ENCODE measurements around the gene AVPR2.

Gene AVPR2

DNA sequence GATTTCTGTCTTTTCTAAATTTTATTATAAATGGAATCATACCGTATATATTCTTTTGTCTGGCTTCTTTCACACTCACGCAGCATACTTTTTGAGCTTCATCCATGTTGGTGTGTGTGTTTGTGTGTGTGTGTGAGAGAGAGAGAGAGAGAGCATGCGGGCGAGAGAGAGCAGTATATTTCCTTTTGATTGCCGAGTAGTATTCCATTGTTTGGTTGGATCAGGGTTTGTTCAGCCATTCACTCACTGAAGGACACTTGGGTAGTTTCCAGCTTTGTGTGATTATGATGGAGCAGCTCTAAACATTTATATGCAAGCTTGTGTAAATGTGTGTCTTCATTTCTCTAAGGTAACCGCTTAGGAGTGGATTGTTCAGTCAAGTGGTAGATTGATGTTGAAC is 15.3 kb upstream of the AVPR2 start:
- peaks cover 11% of the 10 kb centered on the region for H3K27me3 ChIP-seq (ENCODE audit: low read depth, low read length)
- H3K4me3 ChIP-seq (ENCODE audit: low read depth in 1 of 2, low read length in 2 of 2), result no peak overlapping the region
- H3K36me3 ChIP-seq (ENCODE audit: control insufficient read depth in 1 of 2, insufficient read depth in 2 of 2, low read length in 2 of 2), result no peaks in the 10 kb centered on the region
- no peaks in the 10 kb centered on the region for H3K9me3 ChIP-seq (ENCODE audit: control insufficient read depth in 1 of 2, low read length in 2 of 2)
- peaks cover 0 to 3% of the 10 kb centered on the region in 2 donors for H3K4me1 ChIP-seq (ENCODE audit: control insufficient read depth in 1 of 2, insufficient read depth in 2 of 2, low read length in 2 of 2)
- H3K27ac ChIP-seq (ENCODE audit: low read length), result no peak overlapping the region

DNA sequence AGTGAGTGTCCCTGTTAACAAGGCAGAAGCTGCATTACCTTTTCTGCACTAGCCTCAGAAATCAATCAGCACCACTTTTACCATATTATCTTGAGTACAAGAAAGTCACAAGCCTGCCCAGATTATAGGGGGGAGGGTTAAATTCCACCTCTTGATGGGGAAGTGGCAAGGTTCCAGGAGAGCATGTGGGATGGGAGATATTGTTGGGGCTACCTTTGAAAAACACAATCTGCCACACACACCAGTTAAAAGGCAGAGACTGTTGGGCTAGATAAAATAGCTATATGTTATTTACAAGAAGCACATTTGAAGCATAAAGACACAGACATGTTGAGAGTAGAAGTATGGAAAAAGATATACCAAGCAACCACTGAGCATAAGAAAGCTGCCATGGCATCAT is 6.6 kb upstream of the AVPR2 start:
- no peaks in the 10 kb centered on the region for H3K9me3 ChIP-seq (ENCODE audit: control insufficient read depth in 1 of 2, low read length in 2 of 2)
- H3K27me3 ChIP-seq (ENCODE audit: low read depth, low read length), result no peaks in the 10 kb centered on the region
- no peaks in the 10 kb centered on the region for H3K36me3 ChIP-seq (ENCODE audit: control insufficient read depth in 1 of 2, insufficient read depth in 2 of 2, low read length in 2 of 2)
- no peak overlapping the region for H3K4me3 ChIP-seq (ENCODE audit: low read depth in 1 of 2, low read length in 2 of 2)
- H3K4me1 ChIP-seq (ENCODE audit: control insufficient read depth in 1 of 2, insufficient read depth in 2 of 2, low read length in 2 of 2), result peaks cover 0 to 16% of the 10 kb centered on the region in 2 donors
- H3K27ac ChIP-seq (ENCODE audit: low read length), result no peak overlapping the region

DNA sequence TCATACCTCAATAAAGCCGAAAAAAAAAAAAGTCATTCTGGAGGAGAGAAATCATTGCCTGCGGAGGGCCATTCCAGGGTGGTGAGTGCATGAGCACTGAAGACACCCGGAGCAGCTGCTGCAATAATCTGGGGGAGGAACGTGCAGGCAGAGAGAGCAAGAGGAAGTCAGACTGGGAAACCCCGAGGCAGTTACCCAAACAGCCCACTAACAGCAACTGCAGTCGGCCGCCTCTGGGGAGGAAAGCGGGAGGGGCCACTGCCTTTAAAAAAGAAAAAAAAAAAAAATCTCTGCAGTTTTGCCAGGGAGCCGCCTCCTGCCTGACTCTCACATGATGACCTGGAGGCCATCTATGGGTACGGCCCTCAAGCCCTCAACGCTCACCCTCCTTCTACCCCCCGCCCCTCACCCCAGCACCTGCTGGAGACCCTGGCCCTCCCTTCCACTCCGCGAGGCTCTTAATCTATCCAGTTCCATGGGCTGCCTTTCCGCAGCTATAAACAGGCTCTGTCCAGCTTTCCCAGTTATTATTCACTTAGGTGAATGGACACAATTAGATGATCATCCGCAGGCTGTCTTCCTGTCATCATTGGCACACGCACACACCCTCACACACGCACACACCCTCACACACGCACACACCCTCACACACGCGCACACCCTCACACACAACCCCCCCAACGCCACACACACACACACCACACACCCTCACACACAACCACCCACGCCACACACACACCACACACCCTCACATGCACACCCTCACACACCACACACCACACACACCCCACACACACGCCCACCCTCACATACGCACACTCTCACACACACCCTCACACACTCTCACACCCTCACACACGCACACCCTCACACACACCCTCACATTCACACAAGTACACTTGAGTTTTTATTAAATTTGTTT is 3.4 kb upstream of the AVPR2 start:
- H3K9me3 ChIP-seq (ENCODE audit: control insufficient read depth in 1 of 2, low read length in 2 of 2), result no peaks in the 10 kb centered on the region
- no peak overlapping the region for H3K27ac ChIP-seq (ENCODE audit: low read length)
- no peaks in the 10 kb centered on the region for H3K27me3 ChIP-seq (ENCODE audit: low read depth, low read length)
- H3K4me3 ChIP-seq (ENCODE audit: low read depth in 1 of 2, low read length in 2 of 2), result no peak overlapping the region
- no peaks in the 10 kb centered on the region for H3K36me3 ChIP-seq (ENCODE audit: control insufficient read depth in 1 of 2, insufficient read depth in 2 of 2, low read length in 2 of 2)
- H3K4me1 ChIP-seq (ENCODE audit: control insufficient read depth in 1 of 2, insufficient read depth in 2 of 2, low read length in 2 of 2), result peaks cover 0 to 31% of the 10 kb centered on the region in 2 donors

DNA sequence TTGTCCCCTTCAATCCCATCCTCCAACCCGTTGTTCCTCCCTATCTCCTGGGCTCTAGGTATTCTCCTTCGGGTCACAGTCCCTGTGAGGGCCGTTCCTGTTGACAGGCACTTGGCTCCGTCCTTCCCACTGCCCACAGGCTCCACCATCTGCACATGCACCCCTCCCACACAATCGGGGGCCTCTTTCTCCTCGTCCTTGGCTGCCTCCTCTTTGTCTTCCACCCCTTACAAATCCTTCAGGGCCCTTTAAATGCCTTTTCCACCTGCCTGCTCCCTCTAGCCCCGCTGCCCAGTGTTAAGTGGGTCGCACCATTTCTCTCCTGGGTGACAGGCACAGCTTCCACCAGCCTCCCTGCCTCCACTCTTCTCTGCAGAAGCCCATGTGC is 2.7 kb upstream of the AVPR2 start:
- Histone ChIP-seq H3K4me1 (ENCODE audit: control insufficient read depth in 1 of 2, insufficient read depth in 2 of 2, low read length in 2 of 2) (peaks cover 0 to 31% of the 10 kb centered on the region in 2 donors), H3K9me3 (ENCODE audit: control insufficient read depth in 1 of 2, low read length in 2 of 2) (no peaks in the 10 kb centered on the region), H3K27me3 (ENCODE audit: low read depth, low read length) (no peaks in the 10 kb centered on the region), H3K36me3 (ENCODE audit: control insufficient read depth in 1 of 2, insufficient read depth in 2 of 2, low read length in 2 of 2) (no peaks in the 10 kb centered on the region), H3K4me3 (ENCODE audit: low read depth in 1 of 2, low read length in 2 of 2) (no peak overlapping the region), H3K27ac (ENCODE audit: low read length) (no peak overlapping the region)

DNA sequence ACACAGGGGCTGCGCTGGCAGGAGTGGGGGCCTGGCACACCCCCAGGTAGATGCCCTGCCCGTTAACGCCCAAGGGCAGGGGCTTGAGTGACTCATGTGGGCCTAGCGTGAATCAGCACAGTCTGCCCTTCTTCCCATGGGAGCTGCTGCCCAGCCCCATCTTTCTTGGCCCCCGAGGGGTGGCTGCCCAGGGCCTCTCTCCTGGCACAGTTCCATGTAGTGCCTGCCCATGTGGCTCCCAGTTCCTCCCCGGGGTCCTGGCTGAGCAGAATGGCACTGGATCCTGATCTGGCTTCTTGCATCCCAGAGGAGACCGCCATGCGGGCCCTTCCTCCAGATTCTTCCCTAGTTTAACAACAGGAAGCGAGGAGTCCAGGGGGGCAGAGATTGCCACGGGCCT is 2.1 kb upstream of the AVPR2 start:
- Histone ChIP-seq H3K9me3 (ENCODE audit: control insufficient read depth in 1 of 2, low read length in 2 of 2) (no peaks in the 10 kb centered on the region), H3K4me1 (ENCODE audit: control insufficient read depth in 1 of 2, insufficient read depth in 2 of 2, low read length in 2 of 2) (peaks cover 0 to 31% of the 10 kb centered on the region in 2 donors), H3K36me3 (ENCODE audit: control insufficient read depth in 1 of 2, insufficient read depth in 2 of 2, low read length in 2 of 2) (no peaks in the 10 kb centered on the region), H3K27ac (ENCODE audit: low read length) (no peak overlapping the region), H3K27me3 (ENCODE audit: low read depth, low read length) (no peaks in the 10 kb centered on the region), H3K4me3 (ENCODE audit: low read depth in 1 of 2, low read length in 2 of 2) (no peak overlapping the region)

DNA sequence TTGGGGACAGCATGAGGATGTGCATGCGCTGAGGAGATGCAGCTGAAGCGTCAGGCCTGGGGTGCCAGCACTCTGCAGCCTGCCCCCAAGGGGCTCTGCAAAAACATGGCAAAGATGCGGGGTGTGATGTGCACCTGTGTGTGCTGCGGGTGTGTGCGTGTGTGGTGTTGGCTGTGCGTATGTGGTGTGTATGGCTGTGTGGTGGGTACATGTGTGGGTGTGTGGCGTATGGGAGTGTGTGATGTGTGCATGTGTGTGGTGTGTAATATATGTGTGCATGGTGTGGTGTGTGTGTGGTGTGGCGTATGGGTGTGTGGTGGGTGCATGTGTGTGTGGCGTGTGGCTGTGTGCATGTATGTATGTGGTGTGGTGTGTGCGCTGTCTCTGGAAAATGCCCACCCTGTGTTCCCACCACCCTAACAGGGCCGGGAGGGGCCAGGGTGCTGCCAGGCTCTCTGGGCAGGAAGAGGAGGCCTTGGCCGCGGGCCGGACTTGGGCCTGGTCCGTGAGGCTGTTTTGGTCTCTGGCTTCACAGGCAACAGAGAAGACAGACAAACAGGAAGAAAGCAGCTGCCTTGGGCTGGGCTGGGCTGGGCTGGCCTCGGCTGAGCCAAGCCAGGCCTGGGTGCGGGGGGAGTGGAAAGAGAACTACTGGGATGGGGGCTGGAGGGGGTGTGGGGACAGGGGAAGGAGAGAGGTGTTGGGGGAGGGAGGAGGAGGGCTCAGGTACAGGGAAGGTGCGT is 1.1 kb upstream of the AVPR2 start:
- no peaks in the 10 kb centered on the region for H3K36me3 ChIP-seq (ENCODE audit: control insufficient read depth in 1 of 2, insufficient read depth in 2 of 2, low read length in 2 of 2)
- H3K27ac ChIP-seq (ENCODE audit: low read length), result no peak overlapping the region
- H3K27me3 ChIP-seq (ENCODE audit: low read depth, low read length), result no peaks in the 10 kb centered on the region
- H3K9me3 ChIP-seq (ENCODE audit: control insufficient read depth in 1 of 2, low read length in 2 of 2), result no peaks in the 10 kb centered on the region
- peaks cover 0 to 31% of the 10 kb centered on the region in 2 donors for H3K4me1 ChIP-seq (ENCODE audit: control insufficient read depth in 1 of 2, insufficient read depth in 2 of 2, low read length in 2 of 2)
- H3K4me3 ChIP-seq (ENCODE audit: low read depth in 1 of 2, low read length in 2 of 2), result no peak overlapping the region

DNA sequence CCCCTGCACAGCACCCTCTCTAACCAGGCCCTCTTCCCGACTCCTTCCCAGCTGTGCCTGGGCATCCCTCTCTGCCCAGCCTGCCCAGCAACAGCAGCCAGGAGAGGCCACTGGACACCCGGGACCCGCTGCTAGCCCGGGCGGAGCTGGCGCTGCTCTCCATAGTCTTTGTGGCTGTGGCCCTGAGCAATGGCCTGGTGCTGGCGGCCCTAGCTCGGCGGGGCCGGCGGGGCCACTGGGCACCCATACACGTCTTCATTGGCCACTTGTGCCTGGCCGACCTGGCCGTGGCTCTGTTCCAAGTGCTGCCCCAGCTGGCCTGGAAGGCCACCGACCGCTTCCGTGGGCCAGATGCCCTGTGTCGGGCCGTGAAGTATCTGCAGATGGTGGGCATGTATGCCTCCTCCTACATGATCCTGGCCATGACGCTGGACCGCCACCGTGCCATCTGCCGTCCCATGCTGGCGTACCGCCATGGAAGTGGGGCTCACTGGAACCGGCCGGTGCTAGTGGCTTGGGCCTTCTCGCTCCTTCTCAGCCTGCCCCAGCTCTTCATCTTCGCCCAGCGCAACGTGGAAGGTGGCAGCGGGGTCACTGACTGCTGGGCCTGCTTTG is 1.1 kb downstream of the AVPR2 start:
- no peaks in the 10 kb centered on the region for H3K36me3 ChIP-seq (ENCODE audit: control insufficient read depth in 1 of 2, insufficient read depth in 2 of 2, low read length in 2 of 2)
- no peaks in the 10 kb centered on the region for H3K9me3 ChIP-seq (ENCODE audit: control insufficient read depth in 1 of 2, low read length in 2 of 2)
- no peak overlapping the region for H3K4me3 ChIP-seq (ENCODE audit: low read depth in 1 of 2, low read length in 2 of 2)
- H3K27ac ChIP-seq (ENCODE audit: low read length), result no peak overlapping the region
- no peaks in the 10 kb centered on the region for H3K27me3 ChIP-seq (ENCODE audit: low read depth, low read length)
- peaks cover 0 to 31% of the 10 kb centered on the region in 2 donors for H3K4me1 ChIP-seq (ENCODE audit: control insufficient read depth in 1 of 2, insufficient read depth in 2 of 2, low read length in 2 of 2)

DNA sequence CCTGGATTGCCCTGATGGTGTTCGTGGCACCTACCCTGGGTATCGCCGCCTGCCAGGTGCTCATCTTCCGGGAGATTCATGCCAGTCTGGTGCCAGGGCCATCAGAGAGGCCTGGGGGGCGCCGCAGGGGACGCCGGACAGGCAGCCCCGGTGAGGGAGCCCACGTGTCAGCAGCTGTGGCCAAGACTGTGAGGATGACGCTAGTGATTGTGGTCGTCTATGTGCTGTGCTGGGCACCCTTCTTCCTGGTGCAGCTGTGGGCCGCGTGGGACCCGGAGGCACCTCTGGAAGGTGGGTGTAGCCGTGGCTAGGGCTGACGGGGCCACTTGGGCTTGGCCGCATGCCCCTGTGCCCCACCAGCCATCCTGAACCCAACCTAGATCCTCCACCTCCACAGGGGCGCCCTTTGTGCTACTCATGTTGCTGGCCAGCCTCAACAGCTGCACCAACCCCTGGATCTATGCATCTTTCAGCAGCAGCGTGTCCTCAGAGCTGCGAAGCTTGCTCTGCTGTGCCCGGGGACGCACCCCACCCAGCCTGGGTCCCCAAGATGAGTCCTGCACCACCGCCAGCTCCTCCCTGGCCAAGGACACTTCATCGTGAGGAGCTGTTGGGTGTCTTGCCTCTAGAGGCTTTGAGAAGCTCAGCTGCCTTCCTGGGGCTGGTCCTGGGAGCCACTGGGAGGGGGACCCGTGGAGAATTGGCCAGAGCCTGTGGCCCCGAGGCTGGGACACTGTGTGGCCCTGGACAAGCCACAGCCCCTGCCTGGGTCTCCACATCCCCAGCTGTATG is 1.8 kb downstream of the AVPR2 start:
- Histone ChIP-seq H3K27me3 (ENCODE audit: low read depth, low read length) (no peaks in the 10 kb centered on the region), H3K27ac (ENCODE audit: low read length) (no peak overlapping the region)

DNA sequence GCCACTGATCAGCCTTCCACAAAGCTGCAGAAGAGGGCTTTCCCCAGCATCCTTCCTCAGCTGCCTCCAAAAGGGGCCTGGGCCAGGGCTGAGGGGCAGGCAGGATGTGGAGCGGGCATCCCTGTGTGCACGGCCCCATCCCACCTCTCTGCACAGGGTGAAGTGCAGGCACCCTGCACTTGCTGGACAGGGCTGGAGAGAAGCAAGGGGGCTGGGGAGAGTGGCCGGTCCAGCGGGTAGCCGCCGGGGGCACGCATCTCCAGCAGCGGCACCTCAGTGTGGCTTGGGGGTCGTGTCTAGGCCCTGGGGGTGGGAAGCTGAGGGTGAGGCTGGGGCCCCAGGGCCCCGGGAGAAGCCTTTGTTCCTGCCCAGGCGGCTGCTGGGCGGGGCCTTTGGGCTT is 3.0 kb downstream of the AVPR2 start:
- H3K27me3 ChIP-seq (ENCODE audit: low read depth, low read length), result no peaks in the 10 kb centered on the region

More for the DNA sequence above, 1.8 kb downstream of the AVPR2 start:
- no peaks in the 10 kb centered on the region for H3K9me3 ChIP-seq (ENCODE audit: control insufficient read depth in 1 of 2, low read length in 2 of 2)
- H3K4me1 ChIP-seq (ENCODE audit: control insufficient read depth in 1 of 2, insufficient read depth in 2 of 2, low read length in 2 of 2), result peaks cover 0 to 27% of the 10 kb centered on the region in 2 donors
- H3K4me3 ChIP-seq (ENCODE audit: low read depth in 1 of 2, low read length in 2 of 2), result no peak overlapping the region
- H3K36me3 ChIP-seq (ENCODE audit: control insufficient read depth in 1 of 2, insufficient read depth in 2 of 2, low read length in 2 of 2), result no peaks in the 10 kb centered on the region

DNA sequence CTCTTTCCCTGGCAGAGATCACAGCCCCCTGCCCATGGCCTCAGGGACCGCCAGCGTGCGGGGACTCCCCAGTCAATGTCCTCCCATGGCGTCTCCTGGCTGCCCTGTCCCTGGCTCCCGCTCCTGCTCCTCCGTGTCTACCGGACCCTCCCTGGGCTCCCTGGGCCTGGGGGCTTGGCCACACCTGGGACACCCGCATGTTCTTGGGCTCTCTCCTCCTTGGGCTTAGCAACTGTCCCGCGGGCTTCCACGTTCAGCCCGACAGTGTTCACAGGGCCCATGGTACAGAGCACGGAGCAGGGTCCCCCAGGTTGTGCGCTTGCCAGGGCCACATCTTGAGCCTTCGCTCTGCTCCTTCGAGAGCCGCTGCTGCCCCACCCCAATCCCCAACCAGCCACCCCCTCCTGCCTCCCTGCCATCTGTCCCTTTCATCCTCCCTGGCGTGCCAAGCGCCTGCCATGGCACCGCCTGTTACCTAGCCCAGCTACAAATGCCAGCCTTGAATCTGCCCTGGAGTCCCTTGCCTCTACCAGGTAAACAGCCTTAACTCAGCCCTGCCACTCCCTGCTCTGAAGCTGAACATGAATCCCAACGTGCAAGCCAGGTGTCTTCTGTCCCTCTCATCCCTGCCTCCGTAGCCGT is 3.9 kb downstream of the AVPR2 start:
- no peak overlapping the region for H3K27ac ChIP-seq (ENCODE audit: low read length)
- peaks cover 0 to 11% of the 10 kb centered on the region in 2 donors for H3K4me1 ChIP-seq (ENCODE audit: control insufficient read depth in 1 of 2, insufficient read depth in 2 of 2, low read length in 2 of 2)
- no peak overlapping the region for H3K4me3 ChIP-seq (ENCODE audit: low read depth in 1 of 2, low read length in 2 of 2)
- H3K27me3 ChIP-seq (ENCODE audit: low read depth, low read length), result no peaks in the 10 kb centered on the region
- no peaks in the 10 kb centered on the region for H3K9me3 ChIP-seq (ENCODE audit: control insufficient read depth in 1 of 2, low read length in 2 of 2)
- no peaks in the 10 kb centered on the region for H3K36me3 ChIP-seq (ENCODE audit: control insufficient read depth in 1 of 2, insufficient read depth in 2 of 2, low read length in 2 of 2)

More for the DNA sequence above, 3.0 kb downstream of the AVPR2 start:
- Histone ChIP-seq H3K9me3 (ENCODE audit: control insufficient read depth in 1 of 2, low read length in 2 of 2) (no peaks in the 10 kb centered on the region), H3K4me1 (ENCODE audit: control insufficient read depth in 1 of 2, insufficient read depth in 2 of 2, low read length in 2 of 2) (peaks cover 0 to 16% of the 10 kb centered on the region in 2 donors), H3K27ac (ENCODE audit: low read length) (no peak overlapping the region), H3K36me3 (ENCODE audit: control insufficient read depth in 1 of 2, insufficient read depth in 2 of 2, low read length in 2 of 2) (no peaks in the 10 kb centered on the region), H3K4me3 (ENCODE audit: low read depth in 1 of 2, low read length in 2 of 2) (no peak overlapping the region)
